ENCODE data around the gene INTS11. TPM values are rescaled to one million over a fixed set of nuclear protein-coding genes. Genes with fewer than 3 reads are reported as not detected.

Gene INTS11
- polyA plus RNA-seq, 1 donor (not counting 4 experiments of a cell fraction or from before 2014, with no cell fraction given) = 70.4 TPM

DNA sequence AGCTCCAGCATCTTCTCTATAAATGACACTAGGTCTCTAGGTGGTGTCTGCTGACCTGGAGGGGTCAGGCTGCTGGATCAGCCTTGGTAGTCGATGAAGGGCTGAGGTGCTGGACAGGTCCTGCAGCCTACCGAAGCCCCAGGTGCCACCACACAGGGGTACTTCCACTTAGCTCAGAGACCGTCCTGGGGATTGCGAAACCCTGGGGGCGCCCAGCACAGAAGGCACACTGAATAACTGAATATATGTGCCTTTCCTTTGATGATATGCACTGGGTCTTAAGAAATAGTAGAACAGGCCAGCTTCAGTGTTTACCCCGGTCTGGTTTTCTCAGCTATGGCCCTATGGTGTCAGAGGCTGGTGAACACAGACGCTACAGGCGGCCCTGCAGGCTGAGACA is 61.7 kb downstream of the INTS11 start:
- H3K79me2 ChIP-seq (ENCODE audit: control insufficient read depth, insufficient read depth, low read length) = peaks cover 21% of the 10 kb centered on the region
- no peak overlapping the region for H3K9ac ChIP-seq (ENCODE audit: control insufficient read depth, extremely low read depth, insufficient read depth, low read length)
- H3K4me1 ChIP-seq (ENCODE audit: control insufficient read depth, extremely low read depth, insufficient read depth, low read length) = peaks cover 20% of the 10 kb centered on the region
- dilution Hi-C loops (cut with MboI; ENCODE audit: extremely low pct_ligation_motif_present, low sequenced_read_pairs) = no loop called here
- H3K27me3 ChIP-seq (ENCODE audit: control insufficient read depth, extremely low read depth, insufficient read depth, low read length) = no peaks in the 10 kb centered on the region
- H3K4me2 ChIP-seq (ENCODE audit: control insufficient read depth, extremely low read depth, insufficient read depth, low read depth, low read length) = no peak overlapping the region
- no peak for DNase-seq (ENCODE audit: low read depth, low spot score)
- no peak for FAIRE-seq
- H4K20me1 ChIP-seq (ENCODE audit: control insufficient read depth, extremely low read depth, insufficient read depth, low read length) = peaks cover 21% of the 10 kb centered on the region
- H3K9me1 ChIP-seq (ENCODE audit: control insufficient read depth, extremely low read depth, insufficient read depth, low read length) = no peaks in the 10 kb centered on the region
- H3K9me3 ChIP-seq (ENCODE audit: control insufficient read depth, low read depth, low read length) = no peaks in the 10 kb centered on the region
- no peak overlapping the region for H2AFZ ChIP-seq (ENCODE audit: control insufficient read depth, low read length)
- TF ChIP-seq CTCF (optimal IDR thresholded peaks at IDR 0.05 in 1 of 3, IDR thresholded peaks at IDR 0.05 in 1 of 3, conservative IDR thresholded peaks at IDR 0.05 in 1 of 3; ENCODE audit: extremely low read depth in 1 of 3, insufficient read depth in 2 of 3, low read length in 3 of 3) (no peak), EZH2 (IDR thresholded peaks at IDR 0.05; ENCODE audit: low read length) (no peak)
- H3K4me3 ChIP-seq (ENCODE audit: control insufficient read depth in 2 of 3, extremely low read depth in 1 of 3, insufficient read depth in 2 of 3, low read depth in 1 of 3, low read length in 3 of 3) = no peak overlapping the region
- H3K36me3 ChIP-seq (ENCODE audit: control insufficient read depth in 2 of 2, extremely low read depth in 1 of 2, insufficient read depth in 2 of 2, low read length in 2 of 2) = peaks cover 37 to 43% of the 10 kb centered on the region in 2 experiments
- no peak overlapping the region for H3K27ac ChIP-seq (ENCODE audit: control insufficient read depth, insufficient read depth, low read length)

GRCh38 chr1:1262071-1262470 is 62.4 kb downstream of the INTS11 start:
- dilution Hi-C loops (cut with MboI; ENCODE audit: extremely low pct_ligation_motif_present, low sequenced_read_pairs) = no loop called here
- no peak overlapping the region for H3K4me3 ChIP-seq (ENCODE audit: control insufficient read depth in 2 of 3, extremely low read depth in 1 of 3, insufficient read depth in 2 of 3, low read depth in 1 of 3, low read length in 3 of 3)
- no peaks in the 10 kb centered on the region for H3K27me3 ChIP-seq (ENCODE audit: control insufficient read depth, extremely low read depth, insufficient read depth, low read length)
- peaks cover 21% of the 10 kb centered on the region for H4K20me1 ChIP-seq (ENCODE audit: control insufficient read depth, extremely low read depth, insufficient read depth, low read length)
- no peak for TF ChIP-seq CTCF (optimal IDR thresholded peaks at IDR 0.05 in 1 of 3, IDR thresholded peaks at IDR 0.05 in 1 of 3, conservative IDR thresholded peaks at IDR 0.05 in 1 of 3; ENCODE audit: extremely low read depth in 1 of 3, insufficient read depth in 2 of 3, low read length in 3 of 3)
- no peak for TF ChIP-seq EZH2 (IDR thresholded peaks at IDR 0.05; ENCODE audit: low read length)
- no peaks in the 10 kb centered on the region for H3K9me1 ChIP-seq (ENCODE audit: control insufficient read depth, extremely low read depth, insufficient read depth, low read length)
- no peak for FAIRE-seq
- peaks cover 18% of the 10 kb centered on the region for H3K79me2 ChIP-seq (ENCODE audit: control insufficient read depth, insufficient read depth, low read length)
- DNase-seq (ENCODE audit: low read depth, low spot score) = no peak
- no peaks in the 10 kb centered on the region for H3K9me3 ChIP-seq (ENCODE audit: control insufficient read depth, low read depth, low read length)
- no peak overlapping the region for H3K4me2 ChIP-seq (ENCODE audit: control insufficient read depth, extremely low read depth, insufficient read depth, low read depth, low read length)
- peaks cover 38 to 43% of the 10 kb centered on the region in 2 experiments for H3K36me3 ChIP-seq (ENCODE audit: control insufficient read depth in 2 of 2, extremely low read depth in 1 of 2, insufficient read depth in 2 of 2, low read length in 2 of 2)
- no peak overlapping the region for H3K9ac ChIP-seq (ENCODE audit: control insufficient read depth, extremely low read depth, insufficient read depth, low read length)
- no peak overlapping the region for H2AFZ ChIP-seq (ENCODE audit: control insufficient read depth, low read length)
- H3K27ac ChIP-seq (ENCODE audit: control insufficient read depth, insufficient read depth, low read length) = no peak overlapping the region
- peaks cover 20% of the 10 kb centered on the region for H3K4me1 ChIP-seq (ENCODE audit: control insufficient read depth, extremely low read depth, insufficient read depth, low read length)

Small RNA genes lying within 50 kb of the gene (small RNA-seq; reads per million reads assigned to genes)
- 0 reads per million in 3 experiments for gene MIR6726 (ENCODE audit: insufficient read length in 3 of 3, low read depth in 3 of 3, low replicate concordance in 1 of 3)

Other genes with a start within 250 kb of the INTS11 start
- gene C1orf159, start 208.6 kb downstream of the INTS11 start, polyA plus RNA-seq = 6.1 to 8.8 TPM (median 8.0 TPM) in 3 replicates
- gene TTLL10, start 150.8 kb downstream of the INTS11 start, polyA plus RNA-seq = not detected in 3 replicates
- 0.09 to 0.63 TPM (median 0.21 TPM) in 3 replicates for gene TNFRSF18, start 118.1 kb downstream of the INTS11 start, polyA plus RNA-seq
- 0.04 TPM in 1 of 3 replicates, not detected in the others for gene TNFRSF4, start 110.5 kb downstream of the INTS11 start, polyA plus RNA-seq
- gene SDF4, start 92.7 kb downstream of the INTS11 start, polyA plus RNA-seq = 63.5 to 103 TPM (median 66.3 TPM) in 3 replicates
- 6.8 to 9.5 TPM (median 7.8 TPM) in 3 replicates for gene B3GALT6, start 92.4 kb downstream of the INTS11 start, polyA plus RNA-seq
- 0.15 to 0.46 TPM (median 0.18 TPM) in 3 replicates for gene C1QTNF12, start 77.9 kb downstream of the INTS11 start, polyA plus RNA-seq
- 18.2 to 37.3 TPM (median 27.0 TPM) in 3 replicates for gene UBE2J2, start 50.8 kb downstream of the INTS11 start, polyA plus RNA-seq
- 0.08 to 0.32 TPM (median 0.16 TPM) in 3 replicates for gene SCNN1D, start 44.2 kb downstream of the INTS11 start, polyA plus RNA-seq
- gene ACAP3, start 16.7 kb downstream of the INTS11 start, polyA plus RNA-seq = 13.4 to 45.8 TPM (median 17.4 TPM) in 3 replicates
- 11.4 to 20.5 TPM (median 14.9 TPM) in 3 replicates for gene PUSL1, start 16.1 kb downstream of the INTS11 start, polyA plus RNA-seq
- 5.8 to 14.0 TPM (median 11.8 TPM) in 3 replicates for gene CPTP, start 142 bp upstream of the INTS11 start, polyA plus RNA-seq
- gene TAS1R3, start 6.6 kb upstream of the INTS11 start, polyA plus RNA-seq = 0.01 to 0.08 TPM (median 0.04 TPM) in 3 replicates
- 28.1 to 68.6 TPM (median 31.6 TPM) in 3 replicates for gene DVL1, start 24.8 kb upstream of the INTS11 start, polyA plus RNA-seq
- 0.05 to 0.14 TPM in 2 of 3 replicates, not detected in the other for gene MXRA8, start 33.9 kb upstream of the INTS11 start, polyA plus RNA-seq
- gene AURKAIP1, start 50.5 kb upstream of the INTS11 start, polyA plus RNA-seq = 75.8 to 86.9 TPM (median 83.2 TPM) in 3 replicates
- gene CCNL2, start 74.7 kb upstream of the INTS11 start, polyA plus RNA-seq = 97.0 to 171 TPM (median 140 TPM) in 3 replicates
- gene MRPL20, start 82.6 kb upstream of the INTS11 start, polyA plus RNA-seq = 94.3 to 169 TPM (median 133 TPM) in 3 replicates
- 4.6 to 6.5 TPM (median 5.1 TPM) in 3 replicates for gene ANKRD65, start 96.6 kb upstream of the INTS11 start, polyA plus RNA-seq
- gene VWA1, start 111.0 kb upstream of the INTS11 start, polyA plus RNA-seq = 5.0 to 6.7 TPM (median 6.5 TPM) in 3 replicates
- gene ATAD3C, start 125.0 kb upstream of the INTS11 start, polyA plus RNA-seq = 0.39 to 0.72 TPM (median 0.45 TPM) in 3 replicates
- 18.4 to 24.9 TPM (median 20.6 TPM) in 3 replicates for gene ATAD3B, start 147.1 kb upstream of the INTS11 start, polyA plus RNA-seq
- gene ATAD3A, start 187.5 kb upstream of the INTS11 start, polyA plus RNA-seq = 19.9 to 23.0 TPM (median 22.0 TPM) in 3 replicates
- gene TMEM240, start 216.0 kb upstream of the INTS11 start, polyA plus RNA-seq = 0.12 to 0.28 TPM (median 0.12 TPM) in 3 replicates